ENCODE data around the gene SIPA1L3.

DNA sequence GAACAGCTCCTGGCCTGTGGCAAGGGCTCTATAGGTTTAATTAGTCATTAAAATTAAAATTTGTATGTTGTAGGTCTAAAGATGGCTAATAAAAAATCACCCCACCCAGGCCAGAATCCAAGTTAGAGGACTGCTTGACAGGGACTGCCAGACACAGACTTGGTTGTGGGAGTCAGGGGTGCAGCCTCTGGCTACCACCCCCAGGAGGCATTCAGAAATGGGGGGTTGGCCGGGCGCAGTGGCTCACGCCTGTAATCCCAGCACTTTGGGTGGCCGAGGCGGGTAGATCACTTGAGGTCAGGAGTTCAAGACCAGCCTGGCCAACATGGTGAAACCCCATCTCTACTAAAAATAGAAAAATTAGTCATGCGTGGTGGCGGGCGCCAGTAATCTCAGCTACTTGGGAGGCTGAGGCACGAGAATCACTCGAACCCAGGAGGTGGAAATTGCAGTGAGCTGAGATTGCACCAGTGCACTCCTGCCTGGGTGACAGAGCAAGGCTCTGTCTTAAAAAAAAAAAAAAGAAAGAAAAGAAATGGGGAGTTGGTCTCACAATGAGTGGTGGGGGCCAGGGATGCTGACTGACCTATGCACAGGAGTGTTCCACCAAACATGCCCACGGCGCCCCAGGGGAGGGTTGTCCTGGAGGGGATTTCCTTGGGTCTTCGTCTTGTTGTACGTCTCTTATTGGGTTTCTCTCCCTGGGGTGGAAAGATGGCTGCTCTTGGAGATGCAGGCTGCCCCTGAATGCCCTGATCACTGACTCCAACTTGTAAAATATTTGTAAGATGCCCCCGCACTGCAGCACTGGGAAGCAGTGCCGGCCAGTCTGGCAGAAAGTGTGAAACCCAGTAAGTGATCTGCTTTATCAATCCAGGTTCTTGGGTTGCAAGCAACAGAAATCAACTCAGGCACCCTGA, 68.8 kb downstream of the SIPA1L3 start:
- TF ChIP-seq CTCF (conservative IDR thresholded peaks at IDR 0.05; ENCODE audit: low read depth, low read length) (no peak), EZH2 (IDR thresholded peaks at IDR 0.05; ENCODE audit: borderline replicate concordance, low read depth, low read length, poor library complexity, severe bottlenecking) (no peak)

Measured in A673 (cell line).